A549 (cell line): ENCODE measurements around the gene HDLBP.

Experiments used
- CEBPB ChIP-seq, 2 experiments: fragments of >200 bp in 1 of 2; sonication (Bioruptor Twin) in 1 of 2; formaldehyde crosslinking in 1 of 2; IDR thresholded peaks; 2 replicates each; pipeline ENCODE4 v1.6.1; 2012 to 2016
- EHMT2 ChIP-seq: fragments of 200-600 bp; sonication (generic); IDR thresholded peaks from 2 replicates; pipeline ENCODE4 v1.6.1; 2016; ENCODE audit warnings: antibody characterized with exemption, low read depth, mild to moderate bottlenecking, moderate library complexity
- HDAC2 ChIP-seq: fragments of 200-600 bp; sonication (generic); IDR thresholded peaks from 2 replicates; pipeline ENCODE4 v1.6.1; 2016
- HEYL ChIP-seq: fragments of 250-450 bp; sonication (Bioruptor Pico); IDR thresholded peaks from 2 replicates; pipeline ENCODE4 v1.8.0; 2021; ENCODE audit warnings: mild to moderate bottlenecking, moderate library complexity
- JUNB ChIP-seq: fragments of >200 bp; sonication (Bioruptor Twin); formaldehyde crosslinking; IDR thresholded peaks from 2 replicates; pipeline ENCODE4 v1.6.1; 2016
- MAFK ChIP-seq: fragments of 450-650 bp; IDR thresholded peaks from 2 replicates; pipeline ENCODE4 v1.6.1; 2014; ENCODE audit not compliant: partially characterized antibody
- POLR2A ChIP-seq: IDR thresholded peaks from 2 replicates; pipeline ENCODE4 v1.6.1; 2012; ENCODE audit warnings: mild to moderate bottlenecking, low read length
- RCOR1 ChIP-seq: fragments of 150-350 bp; IDR thresholded peaks from 2 replicates; pipeline ENCODE4 v1.6.1; 2014; ENCODE audit warnings: antibody characterized with exemption, low read length, low read depth
- RFX5 ChIP-seq: fragments of 450-650 bp; IDR thresholded peaks from 2 replicates; pipeline ENCODE4 v1.7.1; 2014; ENCODE audit warnings: antibody characterized with exemption, mild to moderate bottlenecking, moderate library complexity
- TF ChIP-seq, protein P1 (sequence below): fragments of >200 bp; sonication (Bioruptor Twin); formaldehyde crosslinking; IDR thresholded peaks from 3 replicates; pipeline ENCODE4 v1.5.1; 2016
- TF ChIP-seq, protein P2 (sequence below): fragments of 150-350 bp; IDR thresholded peaks from 2 replicates; pipeline ENCODE4 v1.6.1; 2014; ENCODE audit warnings: low read depth, mild to moderate bottlenecking, low read length
- TF ChIP-seq, protein P3 (sequence below): IDR thresholded peaks from 2 replicates; pipeline ENCODE4 v1.6.1; 2012; ENCODE audit warnings: low read depth, borderline replicate concordance
- TF ChIP-seq, protein P4 (sequence below): fragments of 250-450 bp; sonication (Bioruptor Pico); IDR thresholded peaks from 2 replicates; pipeline ENCODE4 v1.5.0; 2021; ENCODE audit warnings: mild to moderate bottlenecking, moderate library complexity, borderline replicate concordance

DNA sequence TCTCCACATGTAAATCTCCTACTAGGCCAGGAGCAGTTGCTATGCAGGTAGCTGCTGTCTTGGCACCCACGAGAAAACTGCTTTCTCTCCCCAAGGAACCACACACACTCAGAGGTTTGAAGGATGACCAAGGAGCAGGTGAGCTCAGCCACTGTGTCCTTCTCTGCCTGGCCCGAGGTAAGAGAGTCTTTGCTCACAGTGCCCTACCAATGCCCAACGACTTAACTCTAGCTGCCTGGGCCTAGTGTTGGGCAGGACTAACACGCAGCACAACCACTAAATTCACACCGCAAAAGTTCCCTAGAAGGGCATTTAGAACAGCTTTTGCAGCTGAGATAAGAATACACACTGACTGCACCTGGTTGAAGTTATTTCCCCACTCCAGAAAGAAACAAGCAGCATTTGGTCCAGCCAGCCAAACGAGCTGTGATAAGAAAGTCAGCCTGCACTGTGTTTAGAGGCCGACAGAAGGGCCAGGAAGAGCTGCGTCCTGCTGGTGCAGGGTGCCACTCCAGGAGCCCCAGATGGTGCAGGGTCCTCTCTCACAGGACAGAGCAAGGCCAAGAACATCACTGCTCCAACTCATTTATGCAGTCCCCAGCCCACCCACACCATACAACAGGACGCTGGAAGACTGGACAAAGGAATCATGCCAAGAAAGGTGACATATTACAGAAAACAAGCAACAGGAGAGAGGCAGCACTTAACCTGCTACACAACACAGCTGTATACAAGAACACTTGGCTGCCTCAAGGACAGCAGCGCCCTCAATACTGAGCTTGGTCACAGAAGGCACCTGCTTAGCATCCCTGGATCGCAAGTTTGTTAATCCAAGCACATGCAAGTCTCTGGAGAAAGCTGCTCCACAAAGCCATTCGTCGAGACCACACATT, 12.5 kb downstream of the HDLBP start:
- TF ChIP-seq, protein P1, sequence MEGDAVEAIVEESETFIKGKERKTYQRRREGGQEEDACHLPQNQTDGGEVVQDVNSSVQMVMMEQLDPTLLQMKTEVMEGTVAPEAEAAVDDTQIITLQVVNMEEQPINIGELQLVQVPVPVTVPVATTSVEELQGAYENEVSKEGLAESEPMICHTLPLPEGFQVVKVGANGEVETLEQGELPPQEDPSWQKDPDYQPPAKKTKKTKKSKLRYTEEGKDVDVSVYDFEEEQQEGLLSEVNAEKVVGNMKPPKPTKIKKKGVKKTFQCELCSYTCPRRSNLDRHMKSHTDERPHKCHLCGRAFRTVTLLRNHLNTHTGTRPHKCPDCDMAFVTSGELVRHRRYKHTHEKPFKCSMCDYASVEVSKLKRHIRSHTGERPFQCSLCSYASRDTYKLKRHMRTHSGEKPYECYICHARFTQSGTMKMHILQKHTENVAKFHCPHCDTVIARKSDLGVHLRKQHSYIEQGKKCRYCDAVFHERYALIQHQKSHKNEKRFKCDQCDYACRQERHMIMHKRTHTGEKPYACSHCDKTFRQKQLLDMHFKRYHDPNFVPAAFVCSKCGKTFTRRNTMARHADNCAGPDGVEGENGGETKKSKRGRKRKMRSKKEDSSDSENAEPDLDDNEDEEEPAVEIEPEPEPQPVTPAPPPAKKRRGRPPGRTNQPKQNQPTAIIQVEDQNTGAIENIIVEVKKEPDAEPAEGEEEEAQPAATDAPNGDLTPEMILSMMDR, result no peak
- TF ChIP-seq RCOR1 (no peak), POLR2A (no peak), JUNB (no peak), RFX5 (no peak), EHMT2 (no peak), HDAC2 (no peak), CEBPB (IDR thresholded peaks at IDR 0.05) (no peak), MAFK (no peak), HEYL (CRISPR knock-in tag) (no peak)
- TF ChIP-seq, protein P2, sequence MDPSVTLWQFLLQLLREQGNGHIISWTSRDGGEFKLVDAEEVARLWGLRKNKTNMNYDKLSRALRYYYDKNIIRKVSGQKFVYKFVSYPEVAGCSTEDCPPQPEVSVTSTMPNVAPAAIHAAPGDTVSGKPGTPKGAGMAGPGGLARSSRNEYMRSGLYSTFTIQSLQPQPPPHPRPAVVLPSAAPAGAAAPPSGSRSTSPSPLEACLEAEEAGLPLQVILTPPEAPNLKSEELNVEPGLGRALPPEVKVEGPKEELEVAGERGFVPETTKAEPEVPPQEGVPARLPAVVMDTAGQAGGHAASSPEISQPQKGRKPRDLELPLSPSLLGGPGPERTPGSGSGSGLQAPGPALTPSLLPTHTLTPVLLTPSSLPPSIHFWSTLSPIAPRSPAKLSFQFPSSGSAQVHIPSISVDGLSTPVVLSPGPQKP, result no peak
- TF ChIP-seq, protein P3, sequence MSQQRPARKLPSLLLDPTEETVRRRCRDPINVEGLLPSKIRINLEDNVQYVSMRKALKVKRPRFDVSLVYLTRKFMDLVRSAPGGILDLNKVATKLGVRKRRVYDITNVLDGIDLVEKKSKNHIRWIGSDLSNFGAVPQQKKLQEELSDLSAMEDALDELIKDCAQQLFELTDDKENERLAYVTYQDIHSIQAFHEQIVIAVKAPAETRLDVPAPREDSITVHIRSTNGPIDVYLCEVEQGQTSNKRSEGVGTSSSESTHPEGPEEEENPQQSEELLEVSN, result no peak
- TF ChIP-seq, protein P4, sequence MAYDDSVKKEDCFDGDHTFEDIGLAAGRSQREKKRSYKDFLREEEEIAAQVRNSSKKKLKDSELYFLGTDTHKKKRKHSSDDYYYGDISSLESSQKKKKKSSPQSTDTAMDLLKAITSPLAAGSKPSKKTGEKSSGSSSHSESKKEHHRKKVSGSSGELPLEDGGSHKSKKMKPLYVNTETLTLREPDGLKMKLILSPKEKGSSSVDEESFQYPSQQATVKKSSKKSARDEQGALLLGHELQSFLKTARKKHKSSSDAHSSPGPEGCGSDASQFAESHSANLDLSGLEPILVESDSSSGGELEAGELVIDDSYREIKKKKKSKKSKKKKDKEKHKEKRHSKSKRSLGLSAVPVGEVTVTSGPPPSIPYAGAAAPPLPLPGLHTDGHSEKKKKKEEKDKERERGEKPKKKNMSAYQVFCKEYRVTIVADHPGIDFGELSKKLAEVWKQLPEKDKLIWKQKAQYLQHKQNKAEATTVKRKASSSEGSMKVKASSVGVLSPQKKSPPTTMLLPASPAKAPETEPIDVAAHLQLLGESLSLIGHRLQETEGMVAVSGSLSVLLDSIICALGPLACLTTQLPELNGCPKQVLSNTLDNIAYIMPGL (CRISPR knock-in tag), result no peak
